ENCODE results near the gene SH3BP2.

Gene SH3BP2

DNA sequence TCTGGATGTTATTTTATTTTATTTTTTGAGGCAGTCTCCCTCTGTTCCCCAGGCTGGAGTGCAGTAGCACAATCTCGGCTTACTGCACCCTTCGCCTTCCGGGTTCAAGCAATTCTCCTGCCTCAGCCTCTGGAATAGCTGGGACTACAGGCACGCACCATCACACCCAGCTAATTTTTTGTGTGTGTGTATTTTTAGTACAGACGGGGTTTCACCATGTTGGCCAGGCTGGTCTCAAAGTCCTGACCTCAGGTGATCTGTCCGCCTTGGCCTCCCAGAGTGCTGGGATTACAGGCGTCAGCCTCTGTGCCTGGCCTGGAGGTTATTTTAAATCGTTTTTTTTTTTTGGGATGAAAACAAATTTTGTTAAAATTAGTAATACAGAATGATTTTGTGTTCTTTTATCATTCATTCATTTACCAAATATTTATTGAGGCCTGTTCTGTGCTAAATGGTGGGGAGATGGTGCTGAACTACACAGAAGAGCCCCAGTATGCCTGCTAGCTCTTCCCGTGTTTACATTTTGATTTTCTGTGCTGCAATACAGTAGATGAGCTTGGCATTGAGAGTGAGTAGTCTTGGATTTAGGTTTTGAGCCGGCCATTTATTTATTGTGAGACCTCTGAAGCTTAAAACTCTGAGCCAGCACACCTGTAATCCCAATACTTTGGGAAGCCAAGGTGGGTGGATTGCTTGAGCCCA is 73.4 kb downstream of the SH3BP2 start:
- WGBS (ENCODE audit: insufficient coverage, insufficient read length) = no CpG with 5 or more reads among the region's 10 CpGs
- no peaks in the 10 kb centered on the region for H3K36me3 ChIP-seq (ENCODE audit: control insufficient read depth, insufficient read depth, low read length)
- no peaks in the 10 kb centered on the region for H3K9me3 ChIP-seq (ENCODE audit: control insufficient read depth, insufficient read depth, low read length)
- peaks cover 13% of the 10 kb centered on the region for H3K4me1 ChIP-seq (ENCODE audit: control insufficient read depth, insufficient read depth, low read length)
- no peak overlapping the region for H3K27ac ChIP-seq (ENCODE audit: low read length)
- no peaks in the 10 kb centered on the region for H3K27me3 ChIP-seq (ENCODE audit: control insufficient read depth, insufficient read depth, low read length)
- no peak overlapping the region for H3K4me3 ChIP-seq (ENCODE audit: low read length)
- no peak for DNase-seq (ENCODE audit: low read depth, low spot score)

- Histone ChIP-seq H3K36me3 (ENCODE audit: control insufficient read depth, insufficient read depth, low read length) (no peaks in the 10 kb centered on the region), H3K27ac (ENCODE audit: low read length) (no peak overlapping the region), H3K4me1 (ENCODE audit: control insufficient read depth, insufficient read depth, low read length) (peaks cover 13% of the 10 kb centered on the region), H3K9me3 (ENCODE audit: control insufficient read depth, insufficient read depth, low read length) (no peaks in the 10 kb centered on the region), H3K27me3 (ENCODE audit: control insufficient read depth, insufficient read depth, low read length) (no peaks in the 10 kb centered on the region), H3K4me3 (ENCODE audit: low read length) (no peak overlapping the region)
- WGBS (ENCODE audit: insufficient coverage, insufficient read length) = no CpG with 5 or more reads among the region's 5 CpGs
- no peak for DNase-seq (ENCODE audit: low read depth, low spot score)
Observed at GRCh38 chr4:2866891-2867290, 74.0 kb downstream of the SH3BP2 start.

GRCh38 chr4:2867758-2868491 is 75.0 kb downstream of the SH3BP2 start:
- Histone ChIP-seq H3K4me3 (ENCODE audit: low read length) (no peak overlapping the region), H3K27ac (ENCODE audit: low read length) (no peak overlapping the region), H3K4me1 (ENCODE audit: control insufficient read depth, insufficient read depth, low read length) (peaks cover 6% of the 10 kb centered on the region; the same call in 1 of the 2 replicates), H3K9me3 (ENCODE audit: control insufficient read depth, insufficient read depth, low read length) (no peaks in the 10 kb centered on the region), H3K36me3 (ENCODE audit: control insufficient read depth, insufficient read depth, low read length) (no peaks in the 10 kb centered on the region), H3K27me3 (ENCODE audit: control insufficient read depth, insufficient read depth, low read length) (no peaks in the 10 kb centered on the region)
- WGBS (ENCODE audit: insufficient coverage, insufficient read length) = no CpG with 5 or more reads among the region's 10 CpGs
- DNase-seq (ENCODE audit: low read depth, low spot score) = no peak

DNA sequence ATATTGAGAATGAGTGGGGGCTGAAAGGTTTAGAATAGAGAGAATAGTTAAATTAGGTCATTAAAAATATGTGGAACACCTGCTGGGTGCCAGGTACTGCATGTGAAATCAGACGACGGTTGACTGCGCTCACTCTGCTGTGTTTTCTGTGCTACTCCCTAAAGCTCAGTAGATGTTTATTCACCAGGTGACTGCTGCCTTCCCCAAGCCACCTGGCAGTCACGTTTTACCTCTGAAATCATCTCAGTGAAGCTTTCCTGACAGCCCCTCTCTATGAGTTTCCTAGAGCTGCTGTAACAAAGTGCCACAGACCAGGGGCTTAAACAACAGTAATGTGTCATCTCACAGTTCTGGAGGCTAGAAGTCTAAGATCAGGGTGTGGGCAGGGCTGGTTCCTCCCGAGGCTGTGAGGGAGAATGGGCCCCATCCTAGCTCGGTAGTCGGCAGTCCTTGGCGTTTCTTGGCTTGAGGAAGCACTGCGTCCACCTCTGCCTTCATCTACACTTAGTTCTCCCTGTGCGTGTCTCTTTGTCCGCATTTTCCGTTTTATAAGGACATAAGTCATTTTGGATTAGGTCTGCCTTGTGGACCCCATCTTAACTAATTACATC is 76.1 kb downstream of the SH3BP2 start:
- Histone ChIP-seq H3K4me3 (ENCODE audit: low read length) (no peak overlapping the region), H3K4me1 (ENCODE audit: control insufficient read depth, insufficient read depth, low read length) (peaks cover 6% of the 10 kb centered on the region; the same call in 1 of the 2 replicates), H3K27ac (ENCODE audit: low read length) (no peak overlapping the region), H3K36me3 (ENCODE audit: control insufficient read depth, insufficient read depth, low read length) (no peaks in the 10 kb centered on the region), H3K9me3 (ENCODE audit: control insufficient read depth, insufficient read depth, low read length) (no peaks in the 10 kb centered on the region), H3K27me3 (ENCODE audit: control insufficient read depth, insufficient read depth, low read length) (no peaks in the 10 kb centered on the region)
- DNase-seq (ENCODE audit: low read depth, low spot score) = no peak
- no CpG with 5 or more reads among the region's 12 CpGs for WGBS (ENCODE audit: insufficient coverage, insufficient read length)

DNA sequence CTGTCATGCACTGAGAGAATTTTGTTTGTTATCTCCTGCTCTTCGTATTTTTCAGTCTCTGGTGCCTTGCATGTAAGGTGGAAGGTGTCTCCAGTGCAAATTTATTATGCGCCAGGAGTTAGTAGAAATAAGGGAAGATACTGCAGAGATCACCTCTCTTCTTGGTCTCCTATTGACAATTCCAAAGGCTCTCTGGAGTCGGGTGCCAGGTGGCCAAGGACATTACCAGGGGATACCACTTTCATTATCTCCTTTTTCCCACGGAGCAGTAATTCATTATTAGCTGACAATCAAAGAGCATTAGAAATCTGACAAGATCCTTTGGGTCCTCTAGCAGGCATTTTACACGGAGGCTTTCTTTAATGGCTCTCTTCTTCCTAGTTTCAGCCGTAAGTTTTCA is 76.8 kb downstream of the SH3BP2 start:
- Histone ChIP-seq H3K27me3 (ENCODE audit: control insufficient read depth, insufficient read depth, low read length) (no peaks in the 10 kb centered on the region), H3K4me1 (ENCODE audit: control insufficient read depth, insufficient read depth, low read length) (peaks cover 6% of the 10 kb centered on the region; the same call in 1 of the 2 replicates), H3K4me3 (ENCODE audit: low read length) (no peak overlapping the region), H3K36me3 (ENCODE audit: control insufficient read depth, insufficient read depth, low read length) (no peaks in the 10 kb centered on the region), H3K27ac (ENCODE audit: low read length) (no peak overlapping the region), H3K9me3 (ENCODE audit: control insufficient read depth, insufficient read depth, low read length) (no peaks in the 10 kb centered on the region)
- WGBS (ENCODE audit: insufficient coverage, insufficient read length) = no CpG with 5 or more reads among the region's 6 CpGs
- DNase-seq (ENCODE audit: low read depth, low spot score) = no peak

- Histone ChIP-seq H3K4me1 (ENCODE audit: control insufficient read depth, insufficient read depth, low read length) (peaks cover 6% of the 10 kb centered on the region; the same call in 1 of the 2 replicates), H3K36me3 (ENCODE audit: control insufficient read depth, insufficient read depth, low read length) (no peaks in the 10 kb centered on the region), H3K27ac (ENCODE audit: low read length) (no peak overlapping the region), H3K9me3 (ENCODE audit: control insufficient read depth, insufficient read depth, low read length) (no peaks in the 10 kb centered on the region), H3K4me3 (ENCODE audit: low read length) (no peak overlapping the region), H3K27me3 (ENCODE audit: control insufficient read depth, insufficient read depth, low read length) (no peaks in the 10 kb centered on the region)
- WGBS (ENCODE audit: insufficient coverage, insufficient read length) = no CpG with 5 or more reads among the region's 2 CpGs
- DNase-seq (ENCODE audit: low read depth, low spot score) = no peak
Observed at GRCh38 chr4:2870082-2870481, 77.2 kb downstream of the SH3BP2 start.

DNA sequence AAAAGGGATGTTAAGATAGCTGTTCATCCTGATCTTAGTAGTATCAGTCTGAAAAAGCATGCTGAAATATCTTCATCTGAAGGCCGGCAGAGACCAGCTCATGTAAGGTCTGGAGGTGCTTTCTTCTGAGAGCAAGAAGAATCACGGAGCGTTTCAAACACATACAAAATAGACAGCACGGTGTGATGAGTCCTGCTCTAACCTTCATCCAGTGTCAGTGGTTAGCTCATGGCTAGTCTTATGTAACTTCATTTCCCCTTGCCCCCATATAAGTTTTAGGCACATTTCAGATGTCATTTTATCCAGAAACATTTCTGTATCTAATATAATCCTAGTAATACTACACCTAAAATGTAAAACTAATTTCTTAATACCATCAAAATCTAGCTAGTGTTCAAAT is 78.6 kb downstream of the SH3BP2 start:
- no peak for DNase-seq (ENCODE audit: low read depth, low spot score)
- no peaks in the 10 kb centered on the region for H3K9me3 ChIP-seq (ENCODE audit: control insufficient read depth, insufficient read depth, low read length)
- H3K36me3 ChIP-seq (ENCODE audit: control insufficient read depth, insufficient read depth, low read length) = no peaks in the 10 kb centered on the region
- peaks cover 6% of the 10 kb centered on the region; the same call in 1 of the 2 replicates for H3K4me1 ChIP-seq (ENCODE audit: control insufficient read depth, insufficient read depth, low read length)
- no peak overlapping the region for H3K4me3 ChIP-seq (ENCODE audit: low read length)
- WGBS (ENCODE audit: insufficient coverage, insufficient read length) = no CpG with 5 or more reads among the region's 4 CpGs
- H3K27ac ChIP-seq (ENCODE audit: low read length) = no peak overlapping the region
- no peaks in the 10 kb centered on the region for H3K27me3 ChIP-seq (ENCODE audit: control insufficient read depth, insufficient read depth, low read length)

DNA sequence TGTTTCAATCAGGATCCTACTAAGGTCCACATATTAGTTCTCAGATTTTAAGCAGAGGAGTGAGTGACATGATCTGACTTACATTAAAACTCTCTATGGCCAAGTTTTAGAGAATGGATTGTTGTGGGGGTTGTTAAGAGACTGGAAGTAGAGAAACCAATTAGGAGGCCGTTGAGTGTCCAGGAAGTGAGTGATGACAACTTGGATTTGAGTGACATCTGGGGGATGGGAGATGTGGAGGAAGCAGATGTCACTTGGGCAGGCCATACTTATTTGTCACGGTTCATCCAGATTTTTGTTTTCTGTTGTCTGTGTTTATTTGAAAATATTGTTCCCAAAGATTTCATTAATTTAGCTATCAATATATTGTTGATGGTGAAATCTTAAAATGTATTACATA is 79.0 kb downstream of the SH3BP2 start:
- Histone ChIP-seq H3K4me3 (ENCODE audit: low read length) (no peak overlapping the region), H3K9me3 (ENCODE audit: control insufficient read depth, insufficient read depth, low read length) (no peaks in the 10 kb centered on the region), H3K27me3 (ENCODE audit: control insufficient read depth, insufficient read depth, low read length) (no peaks in the 10 kb centered on the region), H3K36me3 (ENCODE audit: control insufficient read depth, insufficient read depth, low read length) (no peaks in the 10 kb centered on the region), H3K27ac (ENCODE audit: low read length) (no peak overlapping the region), H3K4me1 (ENCODE audit: control insufficient read depth, insufficient read depth, low read length) (peaks cover 6% of the 10 kb centered on the region; the same call in 1 of the 2 replicates)
- DNase-seq (ENCODE audit: low read depth, low spot score) = no peak
- no CpG with 5 or more reads among the region's 2 CpGs for WGBS (ENCODE audit: insufficient coverage, insufficient read length)

GRCh38 chr4:2873329-2873728 is 80.4 kb downstream of the SH3BP2 start:
- Histone ChIP-seq H3K9me3 (ENCODE audit: control insufficient read depth, insufficient read depth, low read length) (no peaks in the 10 kb centered on the region), H3K27me3 (ENCODE audit: control insufficient read depth, insufficient read depth, low read length) (no peaks in the 10 kb centered on the region), H3K4me1 (ENCODE audit: control insufficient read depth, insufficient read depth, low read length) (peaks cover 2% of the 10 kb centered on the region; the same call in 1 of the 2 replicates), H3K4me3 (ENCODE audit: low read length) (no peak overlapping the region), H3K36me3 (ENCODE audit: control insufficient read depth, insufficient read depth, low read length) (no peaks in the 10 kb centered on the region), H3K27ac (ENCODE audit: low read length) (no peak overlapping the region)
- no peak for DNase-seq (ENCODE audit: low read depth, low spot score)
- no CpG with 5 or more reads among the region's 1 CpG for WGBS (ENCODE audit: insufficient coverage, insufficient read length)

GRCh38 chr4:2874861-2875260 is 82.0 kb downstream of the SH3BP2 start:
- Histone ChIP-seq H3K9me3 (ENCODE audit: control insufficient read depth, insufficient read depth, low read length) (no peaks in the 10 kb centered on the region), H3K27ac (ENCODE audit: low read length) (no peak overlapping the region), H3K4me3 (ENCODE audit: low read length) (no peak overlapping the region), H3K36me3 (ENCODE audit: control insufficient read depth, insufficient read depth, low read length) (no peaks in the 10 kb centered on the region), H3K4me1 (ENCODE audit: control insufficient read depth, insufficient read depth, low read length) (no peaks in the 10 kb centered on the region), H3K27me3 (ENCODE audit: control insufficient read depth, insufficient read depth, low read length) (no peaks in the 10 kb centered on the region)
- no peak for DNase-seq (ENCODE audit: low read depth, low spot score)
- no CpG with 5 or more reads among the region's 7 CpGs for WGBS (ENCODE audit: insufficient coverage, insufficient read length)
